ENCODE data around the gene ALOX15B. TPM values are rescaled to one million over a fixed set of nuclear protein-coding genes. Genes with fewer than 3 reads are reported as not detected.
"Not testable (repeated sequence)": the region's sequence is repeated elsewhere in the genome, so short reads cannot be mapped to it uniquely, and the experiment has no call there.

Gene ALOX15B
- total RNA-seq, 4 donors from 2014 or later: 13.9 to 116 (median 59.9) TPM

GRCh38 chr17:8057691-8058114, 18.8 kb downstream of the ALOX15B start:
- H3K4me3 ChIP-seq (ENCODE audit: low read depth, poor library complexity, severe bottlenecking): no peak overlapping the region
- WGBS, 2 donors: 6 to 8% methylated on average over 14 of the region's 14 CpGs
- no peak for TF ChIP-seq POLR2A (IDR thresholded peaks at IDR 0.05)
- TF ChIP-seq, protein P1, sequence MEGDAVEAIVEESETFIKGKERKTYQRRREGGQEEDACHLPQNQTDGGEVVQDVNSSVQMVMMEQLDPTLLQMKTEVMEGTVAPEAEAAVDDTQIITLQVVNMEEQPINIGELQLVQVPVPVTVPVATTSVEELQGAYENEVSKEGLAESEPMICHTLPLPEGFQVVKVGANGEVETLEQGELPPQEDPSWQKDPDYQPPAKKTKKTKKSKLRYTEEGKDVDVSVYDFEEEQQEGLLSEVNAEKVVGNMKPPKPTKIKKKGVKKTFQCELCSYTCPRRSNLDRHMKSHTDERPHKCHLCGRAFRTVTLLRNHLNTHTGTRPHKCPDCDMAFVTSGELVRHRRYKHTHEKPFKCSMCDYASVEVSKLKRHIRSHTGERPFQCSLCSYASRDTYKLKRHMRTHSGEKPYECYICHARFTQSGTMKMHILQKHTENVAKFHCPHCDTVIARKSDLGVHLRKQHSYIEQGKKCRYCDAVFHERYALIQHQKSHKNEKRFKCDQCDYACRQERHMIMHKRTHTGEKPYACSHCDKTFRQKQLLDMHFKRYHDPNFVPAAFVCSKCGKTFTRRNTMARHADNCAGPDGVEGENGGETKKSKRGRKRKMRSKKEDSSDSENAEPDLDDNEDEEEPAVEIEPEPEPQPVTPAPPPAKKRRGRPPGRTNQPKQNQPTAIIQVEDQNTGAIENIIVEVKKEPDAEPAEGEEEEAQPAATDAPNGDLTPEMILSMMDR (IDR thresholded peaks at IDR 0.05): peak in 1 of 3 donors; percentile 53
- DNase-seq (ENCODE audit: low spot score in 2 of 2): peak in 1 of 2 donors; percentile 54
- intact Hi-C loops (cut with DNase I; ENCODE audit: low total_unique reads): no loop called here

DNA sequence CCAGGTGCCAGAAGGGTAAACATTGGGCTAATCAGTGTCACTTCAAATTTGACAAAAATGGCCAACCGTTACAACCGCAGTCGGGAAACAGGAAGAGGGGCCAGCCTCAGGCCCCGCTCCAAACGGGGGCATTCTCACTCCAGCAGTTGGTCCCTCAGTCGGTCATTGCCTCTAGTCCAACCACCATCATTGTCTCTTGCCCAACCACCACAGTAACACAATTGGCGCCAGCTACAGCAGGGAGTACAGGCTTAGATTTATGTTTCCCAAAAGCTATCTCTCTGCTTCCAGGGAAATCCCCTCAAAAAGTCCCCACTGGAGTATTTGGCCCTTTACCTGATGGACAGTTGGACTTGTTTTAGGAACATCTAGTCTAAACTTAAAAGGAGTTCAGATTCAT, 20.3 kb downstream of the ALOX15B start:
- WGBS, 2 donors: 21 to 36% methylated on average over 7 of the region's 7 CpGs
- intact Hi-C loops (cut with DNase I; ENCODE audit: low total_unique reads): no loop called here
- no peak for DNase-seq (ENCODE audit: low spot score in 2 of 2)
- H3K4me3 ChIP-seq (ENCODE audit: low read depth, poor library complexity, severe bottlenecking): no peak overlapping the region
- no peak for TF ChIP-seq POLR2A (IDR thresholded peaks at IDR 0.05)
- TF ChIP-seq, protein P1 (IDR thresholded peaks at IDR 0.05): no peak

- TF ChIP-seq, protein P1 (IDR thresholded peaks at IDR 0.05): peak in 1 of 3 donors; percentile 28
- TF ChIP-seq POLR2A (IDR thresholded peaks at IDR 0.05): no peak
- intact Hi-C loops (cut with DNase I; ENCODE audit: low total_unique reads): no loop called here
- 6 to 7% methylated on average over 10 of the region's 10 CpGs for WGBS, 2 donors
- peak in 1 of 2 donors; percentile 80 for DNase-seq (ENCODE audit: low spot score in 2 of 2)
- H3K4me3 ChIP-seq (ENCODE audit: low read depth, poor library complexity, severe bottlenecking): no peak overlapping the region
These were observed 21.4 kb downstream of the ALOX15B start for GRCh38 chr17:8060274-8060673.

DNA sequence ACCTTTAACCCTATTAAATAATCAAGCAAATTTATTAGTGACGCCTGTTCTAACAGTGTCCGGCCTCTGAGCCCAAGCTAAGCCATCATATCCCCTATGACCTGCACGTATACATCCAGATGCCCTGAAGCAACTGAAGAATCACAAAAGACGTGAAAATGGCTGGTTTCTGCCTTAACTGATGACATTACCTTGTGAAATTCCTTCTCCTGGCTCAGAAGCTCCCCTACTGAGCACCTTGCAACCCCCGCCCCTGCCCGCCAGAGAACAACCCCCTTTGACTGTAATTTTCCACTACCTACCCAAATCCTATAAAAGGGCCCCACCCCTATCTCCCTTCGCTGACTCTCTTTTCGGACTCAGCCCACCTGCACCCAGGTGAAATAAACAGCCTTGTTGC, 23.0 kb downstream of the ALOX15B start:
- DNase-seq (ENCODE audit: low spot score in 2 of 2); intact Hi-C loops (cut with DNase I; ENCODE audit: low total_unique reads); H3K4me3 ChIP-seq (ENCODE audit: low read depth, poor library complexity, severe bottlenecking): not testable (repeated sequence)

GRCh38 chr17:8062435-8062806, 23.6 kb downstream of the ALOX15B start:
- H3K4me3 ChIP-seq (ENCODE audit: low read depth, poor library complexity, severe bottlenecking): no peak overlapping the region
- intact Hi-C loops (cut with DNase I; ENCODE audit: low total_unique reads): no loop called here
- no peak for TF ChIP-seq POLR2A (IDR thresholded peaks at IDR 0.05)
- TF ChIP-seq, protein P1 (IDR thresholded peaks at IDR 0.05): no peak
- 7 to 9% methylated on average over 8 of the region's 8 CpGs for WGBS, 2 donors
- DNase-seq (ENCODE audit: low spot score in 2 of 2): no peak

More for the DNA sequence above, 23.0 kb downstream of the ALOX15B start:
- 44 to 61% methylated on average over 8 of the region's 8 CpGs for WGBS, 2 donors

DNA sequence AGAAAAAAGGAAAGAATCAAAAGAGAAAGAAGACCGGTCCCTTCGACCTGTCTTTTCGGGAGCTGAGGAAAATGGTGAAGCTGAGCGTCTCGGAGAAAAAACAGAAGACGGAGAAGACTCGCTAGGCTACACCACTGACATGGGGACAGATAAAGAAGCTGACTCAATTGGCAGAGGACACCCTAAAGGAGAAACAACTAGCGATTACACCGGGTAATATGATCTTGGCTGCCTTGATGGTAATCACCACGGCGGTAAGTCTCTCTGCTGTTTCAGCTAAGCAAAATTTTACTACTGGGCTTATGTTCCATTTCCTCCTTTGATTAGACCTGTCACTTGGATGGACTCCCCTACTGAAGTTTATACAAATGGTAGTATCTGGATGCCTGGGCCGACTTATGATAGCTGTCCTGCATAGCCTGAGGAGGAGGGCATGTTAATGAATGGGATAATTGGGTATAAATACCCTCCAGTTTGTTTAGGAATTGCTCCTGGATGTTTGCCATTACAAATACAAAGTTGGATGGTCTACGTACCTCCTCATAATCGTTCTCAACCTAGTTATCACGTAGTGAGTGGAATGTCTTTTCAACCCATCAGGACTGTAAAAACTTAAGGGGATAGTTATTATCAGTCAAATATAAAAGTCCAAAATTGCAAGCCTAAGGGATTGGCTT, 24.1 kb downstream of the ALOX15B start:
- TF ChIP-seq, protein P1 (IDR thresholded peaks at IDR 0.05): no peak
- no peak for TF ChIP-seq POLR2A (IDR thresholded peaks at IDR 0.05)
- no peak for DNase-seq (ENCODE audit: low spot score in 2 of 2)
- H3K4me3 ChIP-seq (ENCODE audit: low read depth, poor library complexity, severe bottlenecking): no peak overlapping the region
- intact Hi-C loops (cut with DNase I; ENCODE audit: low total_unique reads): no loop called here
- 7 to 12% methylated on average over 15 of the region's 15 CpGs for WGBS, 2 donors
